Measurements from ENCODE around the gene CLIC4.
A peak's percentile ranks its signal among the peaks of the same experiment; 100 is the strongest.

Gene CLIC4

GRCh38 chr1:24860841-24861240 is 115.6 kb downstream of the CLIC4 start:
- no peak for DNase-seq (ENCODE audit: low spot score)

DNA sequence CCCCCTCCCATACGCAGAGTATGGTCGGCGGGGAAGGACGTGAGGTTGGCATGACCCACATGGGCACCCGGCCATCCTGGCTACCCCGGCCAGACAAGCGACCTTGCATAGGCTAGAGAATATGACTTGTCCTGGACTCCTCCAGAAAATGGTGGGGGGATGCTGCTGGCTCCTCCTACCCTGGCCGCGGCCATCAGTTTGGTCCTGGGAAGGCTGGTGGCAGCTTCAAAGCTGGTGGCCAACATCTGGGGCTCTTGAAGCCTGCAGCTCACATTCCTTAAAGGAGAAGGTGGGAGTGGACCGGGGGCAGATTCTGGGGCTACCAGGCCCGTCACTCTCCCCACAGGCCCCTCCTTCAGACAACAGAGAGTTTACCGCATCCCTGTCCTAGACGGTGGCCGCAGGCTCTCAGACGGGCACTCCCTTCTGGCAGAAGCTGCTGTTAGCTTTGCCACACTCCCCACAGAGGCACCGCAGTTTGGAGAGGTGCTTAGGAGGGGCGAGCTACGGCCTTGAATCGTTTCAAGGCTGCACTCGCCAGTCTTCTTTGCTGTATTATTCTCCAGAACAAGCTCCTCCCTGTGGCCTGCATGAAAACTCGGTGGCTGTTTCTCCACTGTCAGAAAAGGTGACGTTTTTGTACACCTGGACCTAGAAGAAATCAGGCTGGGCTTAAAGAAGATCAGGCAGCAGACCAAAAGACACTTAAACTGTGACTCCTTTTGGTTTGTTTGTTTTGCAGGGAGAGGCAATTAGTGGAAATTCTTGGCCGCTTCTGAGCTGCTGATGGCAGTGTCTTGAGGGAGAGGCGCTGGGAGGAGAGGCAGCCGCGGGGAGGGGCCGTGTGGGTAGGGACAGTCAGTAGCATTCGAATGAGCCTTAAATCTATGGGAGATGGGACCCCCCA is 116.8 kb downstream of the CLIC4 start:
- no peak for DNase-seq (ENCODE audit: low spot score)

- DNase-seq (ENCODE audit: low spot score), result no peak
Observed at GRCh38 chr1:24862775-24863483, 117.7 kb downstream of the CLIC4 start.

DNA sequence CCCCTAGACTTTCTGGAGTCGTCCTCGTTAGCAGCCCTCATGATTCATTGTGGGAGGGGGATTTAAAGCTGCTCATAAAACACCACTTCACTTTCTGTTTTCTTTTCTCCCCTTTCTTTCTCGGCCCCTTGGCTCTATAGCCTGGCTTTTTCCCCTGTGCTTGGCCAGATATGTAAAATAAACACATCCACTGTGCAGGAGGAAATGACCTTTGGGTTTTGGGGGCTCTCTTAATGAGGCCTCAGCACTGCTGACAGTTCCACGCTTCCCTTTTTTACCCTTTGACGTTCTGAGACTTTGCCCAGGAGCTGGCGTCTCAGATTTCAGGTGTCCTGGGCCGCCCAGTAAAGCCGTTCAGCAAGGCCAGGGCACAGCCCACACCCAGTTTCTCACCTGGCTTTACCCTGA is 119.1 kb downstream of the CLIC4 start:
- no peak for DNase-seq (ENCODE audit: low spot score)

DNA sequence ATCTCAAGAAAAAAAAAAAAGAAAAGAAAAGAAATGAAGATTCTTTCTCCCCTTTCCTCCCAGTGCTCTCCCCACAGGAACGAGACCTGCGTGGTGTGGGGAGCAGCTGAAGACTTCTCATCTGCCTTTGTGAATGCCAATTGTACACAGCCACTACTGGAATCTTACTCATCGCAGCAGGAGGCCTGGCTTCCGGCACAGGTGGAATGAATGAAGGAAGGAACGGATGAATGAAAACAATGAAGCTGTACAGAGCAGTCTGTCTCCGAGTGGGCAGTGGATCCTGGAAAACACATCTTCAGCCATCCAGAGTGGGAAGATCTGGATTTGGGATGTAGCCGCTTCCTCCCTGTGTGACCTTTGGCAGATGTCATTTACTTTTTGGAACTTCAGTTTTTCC is 119.9 kb downstream of the CLIC4 start:
- no peak for DNase-seq (ENCODE audit: low spot score)

DNA sequence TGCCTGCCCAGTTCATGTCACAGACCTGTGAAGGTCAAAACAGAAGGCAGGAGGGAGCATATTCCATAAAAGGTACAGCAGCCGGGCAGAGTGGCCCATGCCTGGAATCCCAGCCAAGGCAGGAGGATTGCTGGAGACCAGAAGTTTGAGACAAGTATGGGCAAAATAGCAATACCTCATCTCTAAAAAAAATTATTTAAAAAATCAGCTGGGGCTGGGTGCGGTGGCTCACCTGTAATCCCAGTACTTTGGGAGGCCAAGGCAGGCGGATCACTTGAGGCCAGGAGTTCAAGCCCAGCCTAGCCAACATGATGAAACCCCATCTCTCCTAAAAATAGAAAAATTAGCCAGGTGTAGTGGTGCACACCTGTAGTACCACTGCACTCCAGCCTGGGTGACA is 120.3 kb downstream of the CLIC4 start:
- DNase-seq (ENCODE audit: low spot score), result no peak

DNA sequence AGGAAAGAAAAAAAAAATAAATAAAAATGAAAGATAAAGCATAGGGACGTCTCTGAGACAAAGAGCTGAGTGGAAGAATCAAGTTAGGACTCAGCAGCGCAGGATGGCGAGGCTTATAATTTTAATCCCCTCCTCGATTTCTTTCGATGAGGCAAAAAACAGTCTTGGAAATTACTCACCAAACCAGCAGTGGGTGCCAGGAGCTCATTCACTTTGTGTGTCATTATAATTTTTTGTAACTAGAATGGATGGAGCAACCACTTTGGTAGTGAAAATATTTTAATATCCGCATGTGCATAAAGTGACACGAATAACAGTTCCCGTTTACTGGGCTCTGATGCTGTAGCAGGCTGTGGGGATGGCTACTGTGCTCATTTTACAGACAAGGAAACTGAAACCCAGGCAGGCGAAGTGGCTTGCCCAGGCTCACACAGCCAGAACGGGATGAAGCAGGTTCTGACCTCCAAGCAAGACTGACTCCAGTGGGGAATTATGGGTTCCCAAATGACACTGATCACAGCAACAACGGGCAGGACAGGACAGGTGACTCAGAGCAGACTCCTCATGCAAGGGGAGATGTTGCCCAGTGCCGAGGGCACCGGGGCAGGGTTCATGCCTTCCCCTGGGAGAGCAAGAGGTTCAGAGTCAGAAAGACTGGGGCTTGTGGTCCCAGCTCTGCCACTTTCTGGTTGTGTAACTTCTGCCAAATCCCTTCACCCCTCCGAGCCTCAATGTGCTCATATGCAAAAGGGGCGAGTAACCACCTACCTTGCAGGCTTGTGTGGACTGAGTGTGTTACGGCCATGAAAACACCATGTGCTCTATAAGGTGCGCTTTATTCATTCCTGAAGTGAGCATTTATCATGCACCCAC is 121.2 kb downstream of the CLIC4 start:
- DNase-seq (ENCODE audit: low spot score), result no peak

DNA sequence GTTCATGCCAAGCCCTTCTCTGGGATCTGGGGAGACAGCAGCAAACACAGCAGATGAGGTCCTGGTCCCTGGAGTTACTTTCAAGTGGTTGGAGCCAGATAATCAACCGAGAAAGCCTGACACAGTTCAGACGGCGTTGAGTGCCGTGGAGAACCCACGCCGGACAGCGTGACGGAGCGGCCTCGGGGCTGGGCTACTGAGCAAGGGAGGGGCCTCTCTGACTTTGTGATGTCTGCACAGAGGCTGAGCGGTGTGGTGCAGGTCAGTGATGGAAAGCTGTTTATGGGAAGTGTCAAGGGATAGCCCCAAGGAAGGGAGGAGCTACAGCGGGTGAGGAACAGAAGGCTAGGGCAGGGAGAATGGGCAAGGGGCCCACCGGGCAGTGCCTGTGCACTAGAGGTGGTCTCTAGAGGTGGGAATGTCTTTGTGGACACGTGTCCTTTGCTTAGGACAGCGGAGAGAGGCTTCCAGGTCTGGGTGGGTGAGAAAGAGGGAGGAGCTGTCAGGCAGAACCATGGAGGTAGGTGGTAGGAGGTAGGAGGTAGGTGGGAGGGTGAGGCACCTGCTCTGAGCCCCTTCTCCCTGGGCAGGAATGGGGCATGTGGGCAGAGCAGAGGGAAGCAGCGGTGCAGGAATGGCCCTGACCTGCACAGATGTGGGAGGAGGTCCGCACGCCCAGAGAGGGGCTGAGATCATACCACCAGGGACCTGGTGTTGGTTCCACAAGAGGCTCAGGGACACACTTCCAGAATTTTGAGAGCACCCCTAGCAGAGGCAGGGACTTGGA is 122.0 kb downstream of the CLIC4 start:
- no peak for DNase-seq (ENCODE audit: low spot score)

GRCh38 chr1:24868016-24868875 is 123.0 kb downstream of the CLIC4 start:
- DNase-seq (ENCODE audit: low spot score), result no peak

GRCh38 chr1:24870551-24871195 is 125.4 kb downstream of the CLIC4 start:
- no peak for DNase-seq (ENCODE audit: low spot score)

- no peak for DNase-seq (ENCODE audit: low spot score)
Observed at GRCh38 chr1:24871306-24871901, 126.2 kb downstream of the CLIC4 start.

DNA sequence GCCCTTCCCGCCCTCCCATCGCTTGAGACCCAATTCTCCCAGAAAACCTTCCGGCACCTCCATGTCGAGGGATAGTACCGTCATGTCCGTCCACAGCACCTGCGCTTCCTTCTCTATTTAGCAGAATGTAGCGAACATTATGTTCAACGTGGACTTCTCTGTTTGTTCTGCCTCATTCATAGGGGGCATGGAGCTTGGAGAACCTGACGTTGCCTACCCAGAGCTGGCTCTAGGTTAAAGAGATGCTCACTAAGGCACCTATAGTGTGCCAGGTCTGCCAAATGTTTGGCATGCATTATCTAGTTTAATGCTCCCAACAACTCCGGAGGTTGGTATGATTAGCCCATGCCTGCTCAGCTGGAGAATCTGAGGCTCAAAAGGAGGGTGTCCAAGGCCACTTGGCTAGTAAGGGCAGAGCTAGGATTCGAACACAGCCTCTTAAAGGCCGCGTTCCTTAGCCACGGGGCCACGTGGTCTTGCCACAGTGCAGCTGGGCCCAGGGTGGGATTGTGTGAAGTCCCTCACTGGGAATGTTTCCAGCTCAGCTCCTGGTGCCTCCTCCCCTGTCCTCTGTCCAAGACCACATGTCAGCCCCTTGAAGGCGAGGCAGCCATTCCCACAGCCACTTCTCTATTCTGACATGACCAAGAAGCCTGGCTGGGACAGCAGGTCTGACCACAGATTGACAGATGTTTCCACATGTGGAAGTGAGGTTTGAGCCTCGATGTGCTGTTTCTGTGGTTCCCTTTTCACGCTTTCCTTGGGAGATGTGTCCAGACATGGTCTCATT is 127.0 kb downstream of the CLIC4 start:
- DNase-seq (ENCODE audit: low spot score), result peak; percentile 27

DNA sequence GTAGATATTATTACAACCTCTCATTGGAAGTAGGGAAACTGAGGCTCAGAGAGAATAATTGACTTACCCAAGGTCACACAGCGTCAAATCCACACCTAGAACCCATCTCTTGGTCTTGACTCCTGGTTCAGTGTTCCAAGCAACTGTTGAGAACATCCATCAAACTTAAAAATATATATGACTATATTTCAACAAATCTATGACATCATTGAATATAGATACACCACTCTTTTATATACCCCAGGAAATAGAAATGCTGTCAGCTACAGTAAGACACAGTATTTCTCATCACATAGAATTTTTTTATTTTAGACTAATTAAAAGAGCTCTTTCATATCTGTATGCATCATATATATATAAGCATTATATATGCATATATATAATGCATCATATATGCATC is 127.9 kb downstream of the CLIC4 start:
- no peak for DNase-seq (ENCODE audit: low spot score)

- DNase-seq (ENCODE audit: low spot score), result no peak
Observed at GRCh38 chr1:24874056-24874455, 128.8 kb downstream of the CLIC4 start.

GRCh38 chr1:24874611-24875234 is 129.5 kb downstream of the CLIC4 start:
- no peak for DNase-seq (ENCODE audit: low spot score)

DNA sequence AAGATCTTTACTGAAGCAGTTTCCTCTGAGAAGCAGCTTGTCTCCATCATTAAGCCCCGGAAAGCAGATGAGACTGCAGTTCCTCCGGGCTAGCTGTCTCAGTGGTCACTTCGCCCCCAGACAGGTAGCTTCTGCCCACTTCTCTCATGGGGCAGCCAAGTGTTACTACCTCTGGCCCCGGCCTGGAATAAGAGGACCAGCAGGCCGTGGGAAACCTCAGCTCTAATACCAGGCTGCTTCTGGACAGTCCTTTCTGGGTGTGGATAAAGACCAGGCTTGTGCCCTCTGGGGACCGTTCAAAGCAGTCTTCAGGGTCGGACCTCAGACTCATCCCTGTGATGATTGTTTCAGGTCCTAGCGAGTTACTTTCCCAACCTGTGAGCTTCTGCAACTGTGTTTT is 130.0 kb downstream of the CLIC4 start:
- no peak for DNase-seq (ENCODE audit: low spot score)

GRCh38 chr1:24875991-24876506 is 130.8 kb downstream of the CLIC4 start:
- DNase-seq (ENCODE audit: low spot score), result no peak

DNA sequence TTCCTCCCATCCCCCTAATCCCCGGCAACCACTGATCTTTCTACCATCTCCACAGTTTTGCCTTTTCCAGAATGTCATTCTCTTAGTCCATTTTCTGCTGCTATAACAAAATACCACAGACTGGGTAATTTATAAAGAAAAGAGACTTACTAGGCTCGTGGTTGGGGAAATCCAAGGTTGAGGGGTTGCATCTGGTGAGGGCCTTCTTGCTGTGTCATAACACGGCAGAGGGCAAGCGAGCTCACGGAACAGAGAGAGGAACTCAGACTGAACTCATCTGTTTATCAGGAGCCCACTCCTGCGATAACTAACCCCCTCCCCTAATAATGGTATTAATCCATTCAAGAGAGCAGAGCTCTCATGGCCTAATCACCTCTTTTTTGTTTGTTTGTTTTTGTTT is 132.8 kb downstream of the CLIC4 start:
- no peak for DNase-seq (ENCODE audit: low spot score)

Data from putamen (tissue), 1 donor.